Cardiac fibroblast (primary cell): ENCODE results near the gene PER2.

Source experiments
- DNase-seq, 2 donors: peaks; one replicate each; pipeline versions ENCODE4 v3.0.0 to v3.0.0-alpha.2; 2010; ENCODE audit warnings: low read depth in 2 of 2
- H3K4me3 ChIP-seq, 2 donors: replicated peaks in 1 of 2; 1 replicate in 1 of 2; 2 replicates in 1 of 2; pipeline ENCODE4 v1.5.1; 2011; ENCODE audit warnings: low read depth in 2 of 2, low read length in 2 of 2, mild to moderate bottlenecking in 2 of 2, moderate library complexity in 1 of 2
- TF ChIP-seq, protein P1 (sequence below): IDR thresholded peaks from one replicate; pipeline ENCODE4 v1.5.1; 2011; ENCODE audit warnings: low read depth, mild to moderate bottlenecking, low read length, inconsistent platforms

Gene PER2

DNA sequence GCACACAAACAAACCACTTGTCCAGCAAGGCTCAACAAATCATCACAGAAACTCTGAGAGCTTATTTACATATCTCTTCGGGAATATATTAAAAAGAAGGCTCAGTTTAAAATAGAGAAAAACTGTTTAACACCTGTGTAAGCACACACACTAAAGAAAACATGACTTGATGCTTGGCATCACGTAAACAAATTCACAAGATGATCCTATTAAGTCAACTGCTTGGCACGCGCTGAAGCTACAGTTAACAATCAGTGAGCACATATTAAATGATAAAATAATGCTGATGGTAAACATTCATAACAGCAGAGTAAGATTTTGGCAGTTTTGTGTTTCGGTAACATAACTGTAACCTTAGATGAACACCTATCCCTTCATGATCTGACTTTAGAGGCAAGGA lies 44.3 kb downstream of the PER2 start:
- DNase-seq, result no peak
- no peak overlapping the region for H3K4me3 ChIP-seq
- TF ChIP-seq, protein P1, sequence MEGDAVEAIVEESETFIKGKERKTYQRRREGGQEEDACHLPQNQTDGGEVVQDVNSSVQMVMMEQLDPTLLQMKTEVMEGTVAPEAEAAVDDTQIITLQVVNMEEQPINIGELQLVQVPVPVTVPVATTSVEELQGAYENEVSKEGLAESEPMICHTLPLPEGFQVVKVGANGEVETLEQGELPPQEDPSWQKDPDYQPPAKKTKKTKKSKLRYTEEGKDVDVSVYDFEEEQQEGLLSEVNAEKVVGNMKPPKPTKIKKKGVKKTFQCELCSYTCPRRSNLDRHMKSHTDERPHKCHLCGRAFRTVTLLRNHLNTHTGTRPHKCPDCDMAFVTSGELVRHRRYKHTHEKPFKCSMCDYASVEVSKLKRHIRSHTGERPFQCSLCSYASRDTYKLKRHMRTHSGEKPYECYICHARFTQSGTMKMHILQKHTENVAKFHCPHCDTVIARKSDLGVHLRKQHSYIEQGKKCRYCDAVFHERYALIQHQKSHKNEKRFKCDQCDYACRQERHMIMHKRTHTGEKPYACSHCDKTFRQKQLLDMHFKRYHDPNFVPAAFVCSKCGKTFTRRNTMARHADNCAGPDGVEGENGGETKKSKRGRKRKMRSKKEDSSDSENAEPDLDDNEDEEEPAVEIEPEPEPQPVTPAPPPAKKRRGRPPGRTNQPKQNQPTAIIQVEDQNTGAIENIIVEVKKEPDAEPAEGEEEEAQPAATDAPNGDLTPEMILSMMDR, result no peak

DNA sequence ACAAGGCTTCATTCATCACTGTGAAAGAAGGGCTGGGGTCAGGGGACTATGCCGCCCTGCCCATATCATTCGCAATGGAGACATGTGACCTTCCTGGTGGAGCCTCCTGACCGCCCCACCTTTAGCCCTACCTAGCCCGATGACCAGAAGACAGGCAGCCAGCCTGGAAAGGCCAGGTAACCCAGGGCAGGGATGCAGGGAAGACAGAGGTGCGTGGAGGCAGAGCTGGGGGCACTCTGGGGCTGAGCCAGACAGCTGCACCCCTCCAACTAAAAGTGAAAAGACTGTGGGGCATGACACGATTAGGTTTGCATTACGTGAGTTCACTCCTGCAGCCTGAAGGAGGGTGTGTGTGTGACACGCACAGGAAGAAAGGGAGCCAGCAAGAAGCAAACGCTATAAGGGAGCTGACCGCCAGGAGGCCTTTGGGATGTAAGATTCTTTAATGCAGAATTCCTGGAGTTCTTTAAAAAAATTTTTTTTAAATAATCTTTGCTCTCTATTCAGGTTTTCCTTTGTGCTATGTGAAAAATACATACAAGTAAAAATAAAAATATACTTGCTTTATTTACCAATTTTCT lies 44.8 kb downstream of the PER2 start:
- H3K4me3 ChIP-seq, result no peak overlapping the region
- no peak for DNase-seq
- TF ChIP-seq, protein P1, result peak; percentile 13

DNA sequence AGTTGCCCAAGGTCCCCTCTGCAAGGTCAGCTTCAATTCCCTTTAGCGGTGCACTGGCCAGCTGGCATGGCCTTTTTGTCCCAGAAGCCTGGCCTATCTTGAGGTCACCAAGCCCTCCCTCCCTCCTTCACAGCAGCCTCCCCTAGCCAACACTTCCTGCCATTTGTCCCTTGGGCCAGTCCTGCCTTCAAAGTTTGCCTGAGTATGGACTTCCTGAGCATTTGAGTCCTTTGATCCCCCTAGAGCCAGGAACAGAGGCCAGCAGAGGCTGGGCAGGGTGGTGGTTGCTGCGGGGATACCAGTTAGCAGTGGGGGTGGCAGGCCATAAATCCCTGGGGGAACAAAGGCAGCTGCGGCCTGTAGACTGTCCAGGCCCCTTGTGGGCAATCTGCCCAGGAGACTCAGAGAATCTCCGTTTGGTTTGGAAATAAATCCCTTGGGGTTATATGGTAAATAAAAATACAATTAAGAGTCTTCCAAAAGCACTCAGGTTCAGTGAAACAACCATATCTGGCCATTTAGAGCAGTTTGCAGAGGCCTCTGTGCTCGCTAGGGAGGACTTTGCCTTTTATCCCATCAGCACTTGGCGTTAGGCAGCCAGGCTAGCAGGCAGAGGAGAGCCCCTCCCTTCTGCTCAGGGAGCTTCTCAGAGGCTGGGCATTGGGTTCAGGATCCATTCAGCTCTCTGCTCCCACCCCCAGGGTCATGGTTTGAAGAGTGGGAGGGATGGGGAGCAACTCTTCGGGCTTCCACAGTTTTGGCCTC lies 45.5 kb downstream of the PER2 start:
- peak; percentile 41 to 57 for DNase-seq
- TF ChIP-seq, protein P1, result no peak
- no peak overlapping the region for H3K4me3 ChIP-seq

DNA sequence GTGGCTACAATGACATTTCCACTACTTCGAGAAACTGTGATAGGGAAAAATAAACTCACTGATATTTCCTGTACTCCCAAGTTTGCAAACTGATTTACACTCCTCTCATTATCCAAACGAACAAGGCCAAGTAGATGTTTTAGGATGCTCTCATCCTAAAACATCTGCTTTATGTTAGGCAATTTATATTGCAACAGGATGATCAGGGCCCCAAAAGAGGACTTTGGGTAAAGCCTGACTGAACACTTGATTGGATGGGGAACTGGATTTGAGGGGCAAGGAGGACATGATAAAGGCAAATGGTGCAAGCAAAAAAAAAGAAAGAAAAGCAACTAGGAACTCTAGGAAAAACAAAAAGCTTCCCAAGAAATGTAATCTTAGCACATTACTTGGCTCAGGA lies 46.4 kb downstream of the PER2 start:
- TF ChIP-seq, protein P1, result no peak
- no peak for DNase-seq
- H3K4me3 ChIP-seq, result no peak overlapping the region

DNA sequence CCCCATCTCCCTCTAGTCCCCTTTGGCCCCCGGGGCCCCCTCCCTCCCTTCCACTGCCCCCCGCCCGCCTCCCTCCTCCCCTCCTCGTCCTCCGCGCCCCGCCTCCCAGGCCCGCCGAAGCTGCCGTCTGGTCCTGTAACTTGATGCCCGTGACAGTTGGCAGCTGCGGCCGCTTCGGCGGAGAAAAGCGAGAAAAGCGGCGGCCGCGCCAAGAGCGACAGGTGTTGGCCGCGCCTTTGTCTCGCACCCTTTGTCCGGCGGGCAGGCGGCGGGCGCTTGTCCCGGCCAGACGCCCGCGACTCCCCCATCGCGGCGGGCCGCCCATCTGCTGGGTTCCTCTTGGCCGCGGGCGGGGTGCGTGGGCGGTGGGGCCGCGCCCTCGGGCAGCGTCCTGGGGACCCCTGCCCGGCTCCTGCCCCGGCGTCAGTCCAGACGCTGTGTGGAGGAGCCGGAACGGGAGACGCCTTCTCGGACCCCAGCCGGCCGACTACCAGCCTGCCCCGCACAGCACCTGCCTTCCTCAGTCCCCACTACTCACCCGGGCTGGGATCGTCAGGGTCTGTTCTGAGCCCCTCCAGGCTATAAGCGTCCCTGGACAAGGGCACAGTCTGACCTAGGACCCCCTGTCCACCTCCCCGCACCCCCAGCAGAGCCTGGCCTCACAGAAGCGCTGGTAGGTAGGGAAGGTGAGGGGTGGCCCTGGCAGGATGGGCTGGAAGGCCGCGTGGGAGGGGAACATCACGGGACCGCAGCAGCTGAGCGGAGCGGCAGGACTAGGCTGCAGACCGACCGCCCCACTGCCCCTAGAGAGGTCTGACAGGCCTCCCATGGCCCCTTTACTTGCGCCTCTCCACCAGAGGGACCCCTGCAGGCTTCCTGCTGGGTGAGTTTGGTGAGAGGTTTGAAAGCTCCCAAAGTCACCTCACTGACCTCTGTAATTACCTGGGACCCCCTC lies 47.4 kb downstream of the PER2 start:
- H3K4me3 ChIP-seq, result no peak overlapping the region
- no peak for DNase-seq

More for the DNA sequence above, 47.4 kb downstream of the PER2 start:
- TF ChIP-seq, protein P1, result no peak
